HFFc6 (cell line): Measurements from ENCODE around the gene SFTPD. TPM values are rescaled to one million over a fixed set of nuclear protein-coding genes. Genes with fewer than 3 reads are reported as not detected.
"Not testable (repeated sequence)": the region's sequence is repeated elsewhere in the genome, so short reads cannot be mapped to it uniquely, and the experiment has no call there.

Source experiments
- DNase-seq: peaks from one replicate; pipeline ENCODE4 v3.0.0-alpha.2; 2018
- H3K27ac Mint-ChIP-seq: 2 replicates; pipeline ENCODE4 v1.8.0; 2020; ENCODE audit warnings: mild to moderate bottlenecking, mixed read lengths
- H3K27me3 Mint-ChIP-seq: 2 replicates; pipeline ENCODE4 v1.8.0; 2021; ENCODE audit warnings: mild to moderate bottlenecking, moderate library complexity, mixed read lengths; ENCODE audit not compliant: insufficient read depth
- H3K36me3 Mint-ChIP-seq: 2 replicates; pipeline ENCODE4 v1.8.0; 2021; ENCODE audit warnings: low read depth, mixed read lengths
- H3K4me1 Mint-ChIP-seq: 2 replicates; pipeline ENCODE4 v1.8.0; 2020; ENCODE audit warnings: low read depth, mixed read lengths
- H3K4me3 Mint-ChIP-seq: 2 replicates; pipeline ENCODE4 v1.8.0; 2020; ENCODE audit warnings: mild to moderate bottlenecking, moderate library complexity, mixed read lengths
- H3K9me3 Mint-ChIP-seq: 2 replicates; pipeline ENCODE4 v1.8.0; 2020; ENCODE audit warnings: mild to moderate bottlenecking, mixed read lengths
- CTCF ChIP-seq: fragments of 200-600 bp; sonication (generic); IDR thresholded peaks from 2 replicates; pipeline ENCODE4 v1.5.0; 2021; ENCODE audit warnings: antibody characterized with exemption, mild to moderate bottlenecking
- total RNA-seq, 6 experiments: library from RNA; stranded (reverse); fragmentation: NEBNext Ultra II Directional; extraction: Animal tissue kit (Norgen Biotek cat#: 25700); gene quantifications; 2 replicates in 1 of 6; 3 replicates in 5 of 6; pipeline ENCODE4 v1.2.3, GENCODE V29; 2021

Gene SFTPD
- total RNA-seq, 6 experiments from 2014 or later: not detected

GRCh38 chr10:79914512-79914911 is 34.4 kb downstream of the SFTPD start:
- H3K4me3 Mint-ChIP-seq, H3K36me3 Mint-ChIP-seq, H3K27me3 Mint-ChIP-seq, H3K27ac Mint-ChIP-seq, H3K9me3 Mint-ChIP-seq, H3K4me1 Mint-ChIP-seq: not testable (repeated sequence)
- peak; percentile 12 for DNase-seq
- peak; percentile 67 for TF ChIP-seq CTCF

DNA sequence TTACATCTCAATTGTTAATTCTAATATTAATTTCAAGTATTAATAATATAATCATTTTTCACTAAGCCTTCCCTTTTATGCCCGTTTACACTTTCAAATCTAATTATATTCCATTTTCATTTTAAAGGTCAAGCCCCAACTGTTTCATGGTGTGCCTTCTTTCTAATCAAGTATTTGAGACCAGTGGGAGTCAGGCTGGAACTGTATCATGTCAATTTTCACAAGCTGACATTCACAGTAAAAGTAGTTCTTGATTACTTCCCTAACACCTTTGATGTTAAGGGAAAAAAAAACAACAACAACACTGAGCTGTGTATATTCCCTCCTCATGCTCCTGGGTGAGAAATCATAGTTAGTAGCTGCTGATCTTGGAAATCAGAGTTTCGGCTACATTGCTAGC is 38.1 kb downstream of the SFTPD start:
- no peaks in the 10 kb centered on the region for H3K27me3 Mint-ChIP-seq
- H3K4me3 Mint-ChIP-seq: no peak overlapping the region
- H3K4me1 Mint-ChIP-seq: no peaks in the 10 kb centered on the region
- no peak overlapping the region for H3K27ac Mint-ChIP-seq
- no peaks in the 10 kb centered on the region for H3K36me3 Mint-ChIP-seq
- DNase-seq: no peak
- TF ChIP-seq CTCF: no peak
- no peaks in the 10 kb centered on the region for H3K9me3 Mint-ChIP-seq

- Mint-ChIP-seq H3K9me3 (no peaks in the 10 kb centered on the region), H3K4me1 (peaks cover 4% of the 10 kb centered on the region), H3K36me3 (no peaks in the 10 kb centered on the region), H3K27ac (no peak overlapping the region), H3K4me3 (no peak overlapping the region), H3K27me3 (no peaks in the 10 kb centered on the region)
- TF ChIP-seq CTCF: no peak
- DNase-seq: no peak
Observed at GRCh38 chr10:79910344-79910743, 38.6 kb downstream of the SFTPD start.

GRCh38 chr10:79905322-79906314 is 43.3 kb downstream of the SFTPD start:
- peak overlapping the region; percentile 86 for H3K27ac Mint-ChIP-seq
- H3K9me3 Mint-ChIP-seq: no peaks in the 10 kb centered on the region
- no peak for TF ChIP-seq CTCF
- H3K4me1 Mint-ChIP-seq: peaks cover 22% of the 10 kb centered on the region
- H3K36me3 Mint-ChIP-seq: no peaks in the 10 kb centered on the region
- H3K27me3 Mint-ChIP-seq: no peaks in the 10 kb centered on the region
- peak; percentile 46 for DNase-seq
- H3K4me3 Mint-ChIP-seq: peak overlapping the region; percentile 98

DNA sequence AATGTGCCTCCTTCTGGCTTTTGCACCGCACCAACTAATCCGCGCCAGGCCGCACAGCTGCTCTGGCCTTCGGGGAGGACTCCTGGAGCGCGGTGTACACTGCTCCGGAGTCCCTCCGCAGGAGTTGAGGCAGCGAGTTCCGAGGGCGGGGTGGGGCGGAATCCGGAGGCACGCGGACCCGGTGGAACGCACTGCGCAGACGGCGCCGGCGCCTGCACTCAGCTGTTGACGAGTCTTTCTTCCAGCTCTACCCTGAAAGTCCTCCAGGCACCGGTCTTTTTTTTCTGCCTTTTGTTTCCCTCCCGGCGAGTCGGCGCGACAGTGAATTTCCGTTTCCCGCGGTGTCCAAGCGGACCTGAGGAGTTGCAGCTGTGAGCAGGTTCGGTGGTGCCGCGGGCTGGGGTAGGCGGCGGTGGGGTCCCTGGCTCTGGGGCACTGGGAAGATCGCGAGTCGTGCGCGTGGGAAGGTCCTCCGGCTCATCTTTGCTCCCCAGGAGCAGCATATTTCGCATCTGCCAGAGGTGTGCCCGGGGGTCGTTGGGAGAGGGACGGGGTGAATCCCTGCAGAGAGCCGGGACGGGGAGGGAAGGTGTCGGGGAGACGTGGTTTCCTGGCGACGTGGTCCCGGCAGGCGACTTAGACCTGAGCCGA is 44.1 kb downstream of the SFTPD start:
- Mint-ChIP-seq H3K27ac (peak overlapping the region; percentile 86), H3K9me3 (no peaks in the 10 kb centered on the region), H3K4me1 (peaks cover 22% of the 10 kb centered on the region), H3K36me3 (no peaks in the 10 kb centered on the region), H3K4me3 (peak overlapping the region; percentile 98), H3K27me3 (no peaks in the 10 kb centered on the region)
- no peak for TF ChIP-seq CTCF
- peak; percentile 67 for DNase-seq

- H3K9me3 Mint-ChIP-seq, H3K27ac Mint-ChIP-seq, DNase-seq, H3K4me3 Mint-ChIP-seq, H3K36me3 Mint-ChIP-seq, H3K27me3 Mint-ChIP-seq: not testable (repeated sequence)
- peaks cover 34% of the 10 kb centered on the region for H3K4me1 Mint-ChIP-seq
Observed at GRCh38 chr10:79901571-79901970, 47.3 kb downstream of the SFTPD start.
